ENCODE data around the gene CABCOCO1. TPM values are rescaled to one million over a fixed set of nuclear protein-coding genes. Genes with fewer than 3 reads are reported as not detected.

CABCOCO1 gene
- total and polyA plus RNA-seq, 7 donors, result 0.10 to 3.1 (median 0.68) TPM; not detected in 2

DNA sequence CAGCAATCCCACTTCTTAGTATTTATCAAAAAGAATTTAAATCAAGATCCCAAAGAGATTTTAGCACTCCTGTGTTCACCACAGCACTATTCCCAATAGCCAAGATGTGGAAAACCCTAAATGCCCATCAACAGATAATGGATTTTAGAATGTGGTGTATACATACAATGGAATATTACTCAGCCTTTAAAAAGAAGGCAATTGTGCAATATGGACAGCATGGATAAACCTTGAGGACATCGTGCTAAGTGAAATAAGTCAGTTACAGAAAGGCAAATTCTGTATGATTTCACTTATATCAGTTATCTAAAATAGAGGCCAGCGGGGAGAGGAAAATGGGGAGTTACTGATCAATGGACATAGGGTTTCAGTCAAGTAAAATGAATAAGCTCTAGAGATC, 66.9 kb downstream of the CABCOCO1 start:
- peaks cover 0 to 14% (median 9%) of the 10 kb centered on the region in 4 donors for H3K4me1 ChIP-seq
- H3K9me3 ChIP-seq, result no peaks in the 10 kb centered on the region
- H3K36me3 ChIP-seq, result no peaks in the 10 kb centered on the region
- intact Hi-C loops (cut with DNase I), result no loop called here
- H3K27ac ChIP-seq, result no peak overlapping the region
- TF ChIP-seq POLR2AphosphoS5 (IDR thresholded peaks at IDR 0.05) (no peak), EP300 (IDR thresholded peaks at IDR 0.05) (no peak), POLR2A (IDR thresholded peaks at IDR 0.05) (no peak)
- TF ChIP-seq, protein P1, sequence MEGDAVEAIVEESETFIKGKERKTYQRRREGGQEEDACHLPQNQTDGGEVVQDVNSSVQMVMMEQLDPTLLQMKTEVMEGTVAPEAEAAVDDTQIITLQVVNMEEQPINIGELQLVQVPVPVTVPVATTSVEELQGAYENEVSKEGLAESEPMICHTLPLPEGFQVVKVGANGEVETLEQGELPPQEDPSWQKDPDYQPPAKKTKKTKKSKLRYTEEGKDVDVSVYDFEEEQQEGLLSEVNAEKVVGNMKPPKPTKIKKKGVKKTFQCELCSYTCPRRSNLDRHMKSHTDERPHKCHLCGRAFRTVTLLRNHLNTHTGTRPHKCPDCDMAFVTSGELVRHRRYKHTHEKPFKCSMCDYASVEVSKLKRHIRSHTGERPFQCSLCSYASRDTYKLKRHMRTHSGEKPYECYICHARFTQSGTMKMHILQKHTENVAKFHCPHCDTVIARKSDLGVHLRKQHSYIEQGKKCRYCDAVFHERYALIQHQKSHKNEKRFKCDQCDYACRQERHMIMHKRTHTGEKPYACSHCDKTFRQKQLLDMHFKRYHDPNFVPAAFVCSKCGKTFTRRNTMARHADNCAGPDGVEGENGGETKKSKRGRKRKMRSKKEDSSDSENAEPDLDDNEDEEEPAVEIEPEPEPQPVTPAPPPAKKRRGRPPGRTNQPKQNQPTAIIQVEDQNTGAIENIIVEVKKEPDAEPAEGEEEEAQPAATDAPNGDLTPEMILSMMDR (IDR thresholded peaks at IDR 0.05), result no peak
- no peak overlapping the region for H3K4me3 ChIP-seq
- no peaks in the 10 kb centered on the region for H3K27me3 ChIP-seq
- DNase-seq, result no peak
- WGBS, 2 donors, result 98% methylated on average over 2 of the region's 2 CpGs

GRCh38 chr10:61730671-61731070, 67.9 kb downstream of the CABCOCO1 start:
- 67 to 86% methylated on average over 2 of the region's 2 CpGs for WGBS, 2 donors
- TF ChIP-seq, protein P1 (IDR thresholded peaks at IDR 0.05), result no peak
- no peak for TF ChIP-seq POLR2A (IDR thresholded peaks at IDR 0.05)
- TF ChIP-seq EP300 (IDR thresholded peaks at IDR 0.05), result no peak
- no peak for TF ChIP-seq POLR2AphosphoS5 (IDR thresholded peaks at IDR 0.05)
- intact Hi-C loops (cut with DNase I), result loop anchor here (5.0 to 10.0 kb wide), 3 partner anchors 446 to 913 kb away; no protein-coding TSS in a partner anchor
- Histone ChIP-seq H3K27me3 (no peaks in the 10 kb centered on the region), H3K36me3 (no peaks in the 10 kb centered on the region), H3K4me3 (no peak overlapping the region), H3K4me1 (peaks cover 0 to 14% (median 9%) of the 10 kb centered on the region in 4 donors), H3K27ac (no peak overlapping the region), H3K9me3 (no peaks in the 10 kb centered on the region)
- no peak for DNase-seq

DNA sequence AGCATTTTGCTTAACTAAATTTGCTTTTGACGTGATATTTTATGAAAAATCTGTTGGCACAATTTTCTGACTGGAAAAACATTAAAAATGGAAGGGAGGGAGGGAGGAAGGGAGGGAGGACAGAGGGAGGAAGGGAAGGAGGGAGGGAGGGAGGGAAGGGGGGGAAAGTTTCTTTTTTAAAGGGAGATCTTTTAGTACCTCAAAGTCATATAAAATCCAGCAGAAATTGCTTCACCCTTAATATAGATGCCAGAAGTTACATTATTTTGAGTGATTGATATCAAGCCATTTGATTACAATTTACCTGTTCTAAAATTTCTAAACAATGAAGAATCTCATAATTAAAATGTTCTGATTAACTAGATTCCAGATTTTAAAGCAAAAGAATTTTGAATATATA, 68.9 kb downstream of the CABCOCO1 start:
- Histone ChIP-seq H3K4me3 (no peak overlapping the region), H3K27ac (no peak overlapping the region), H3K9me3 (no peaks in the 10 kb centered on the region), H3K4me1 (peaks cover 0 to 14% (median 9%) of the 10 kb centered on the region in 4 donors), H3K36me3 (no peaks in the 10 kb centered on the region), H3K27me3 (no peaks in the 10 kb centered on the region)
- TF ChIP-seq POLR2A (IDR thresholded peaks at IDR 0.05) (no peak), POLR2AphosphoS5 (IDR thresholded peaks at IDR 0.05) (no peak)
- TF ChIP-seq, protein P1 (IDR thresholded peaks at IDR 0.05), result no peak
- no peak for DNase-seq
- intact Hi-C loops (cut with DNase I), result loop anchor here (5.0 to 10.0 kb wide), 3 partner anchors 447 to 914 kb away; no protein-coding TSS in a partner anchor
- WGBS, 2 donors, result 84 to 85% methylated on average over 1 of the region's 1 CpG

- no peak for DNase-seq
- TF ChIP-seq, protein P1 (IDR thresholded peaks at IDR 0.05), result no peak
- TF ChIP-seq POLR2A (IDR thresholded peaks at IDR 0.05), result no peak
- no peak for TF ChIP-seq POLR2AphosphoS5 (IDR thresholded peaks at IDR 0.05)
- no peak for TF ChIP-seq EP300 (IDR thresholded peaks at IDR 0.05)
- intact Hi-C loops (cut with DNase I), result loop anchor here (5.0 to 10.0 kb wide), 3 partner anchors 448 to 915 kb away; no protein-coding TSS in a partner anchor
- Histone ChIP-seq H3K27ac (no peak overlapping the region), H3K4me3 (no peak overlapping the region), H3K9me3 (no peaks in the 10 kb centered on the region), H3K4me1 (peaks cover 0 to 14% (median 9%) of the 10 kb centered on the region in 4 donors), H3K36me3 (no peaks in the 10 kb centered on the region), H3K27me3 (no peaks in the 10 kb centered on the region)
- WGBS, 2 donors, result 53 to 68% methylated on average over 4 of the region's 4 CpGs
Measured at GRCh38 chr10:61732629-61733278, 70.0 kb downstream of the CABCOCO1 start.

Data from sigmoid colon (tissue), 7 donors.